ENCODE data around the gene MCC. TPM values are rescaled to one million over a fixed set of nuclear protein-coding genes. Genes with fewer than 3 reads are reported as not detected.

The MCC gene
- total RNA-seq, 1 donor from 2014 or later, result 47.9 TPM

DNA sequence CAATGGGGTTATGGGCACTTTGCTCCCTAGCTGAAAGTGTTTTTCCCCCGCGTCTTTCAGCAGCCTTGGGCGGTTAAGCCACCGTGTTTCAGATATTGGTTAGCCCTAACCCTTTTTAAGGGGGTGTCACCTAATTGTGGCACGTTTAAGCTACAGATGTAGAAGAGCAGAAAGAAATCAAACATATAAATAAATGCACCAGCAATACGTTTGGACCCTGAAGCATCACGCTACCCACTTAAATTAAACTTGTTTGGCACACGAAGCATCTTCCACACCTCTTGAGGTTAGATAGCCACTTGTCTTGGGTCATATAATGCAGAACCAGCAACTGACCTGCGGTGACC lies 26.0 kb upstream of the MCC start:
- no peak for TF ChIP-seq POLR2AphosphoS5 (IDR thresholded peaks at IDR 0.05; ENCODE audit: insufficient read depth in 1 of 2, low read depth in 1 of 2)
- TF ChIP-seq CTCF (IDR thresholded peaks at IDR 0.05), result no peak
- no peak for TF ChIP-seq POLR2A (IDR thresholded peaks at IDR 0.05)
- Histone ChIP-seq H3K9me3 (no peaks in the 10 kb centered on the region), H3K36me3 (peaks cover 0 to 7% of the 10 kb centered on the region in 2 donors), H3K27me3 (no peaks in the 10 kb centered on the region), H3K4me3 (peak overlapping the region; percentile 76 to 92), H3K27ac (peak overlapping the region; percentile 97), H3K4me1 (peaks cover 24% of the 10 kb centered on the region)
- no peak for DNase-seq (ENCODE audit: extremely low spot score in 2 of 2)
- intact Hi-C loops (cut with DNase I), result no loop called here

- Histone ChIP-seq H3K27me3 (no peaks in the 10 kb centered on the region), H3K4me1 (peaks cover 24% of the 10 kb centered on the region), H3K4me3 (peak within 1 kb of the TSS; percentile 76 to 92), H3K36me3 (peaks cover 0 to 7% of the 10 kb centered on the region in 2 donors), H3K27ac (peak within 1 kb of the TSS; percentile 97), H3K9me3 (no peaks in the 10 kb centered on the region)
- intact Hi-C loops (cut with DNase I), result no loop called here
- DNase-seq (ENCODE audit: extremely low spot score in 2 of 2), result no peak
- TF ChIP-seq POLR2AphosphoS5 (IDR thresholded peaks at IDR 0.05; ENCODE audit: insufficient read depth in 1 of 2, low read depth in 1 of 2) (peak; percentile 43 to 91), CTCF (IDR thresholded peaks at IDR 0.05) (no peak), POLR2A (IDR thresholded peaks at IDR 0.05) (peak in 1 of 2 donors; percentile 51)
These were observed 25.4 kb upstream of the MCC start, which contains the start of gene YTHDC2 for GRCh38 chr5:113513384-113514288. TSS of gene YTHDC2 (plus strand) at chr5:113513694. CDS start at chr5:113513896, 202 bp downstream.

DNA sequence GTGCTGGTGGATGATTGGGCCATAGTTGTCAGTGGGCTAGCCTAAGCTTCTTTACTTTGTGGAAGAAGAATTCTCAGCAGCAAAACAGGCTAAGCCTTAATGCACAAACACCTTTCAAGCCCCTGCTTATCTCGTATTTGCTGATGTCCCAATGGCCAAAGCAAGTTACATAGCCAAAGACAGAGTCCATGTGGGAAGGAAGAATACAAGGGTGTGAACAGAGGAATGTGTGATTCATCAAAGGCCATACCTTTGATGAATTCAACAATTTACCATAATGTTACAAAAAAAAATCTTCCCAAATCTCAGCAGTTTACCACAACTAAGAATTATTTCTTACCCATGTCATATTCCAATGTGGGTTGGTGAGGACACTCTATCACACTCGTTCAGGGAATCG lies 24.1 kb upstream of the MCC start:
- intact Hi-C loops (cut with DNase I), result no loop called here

GRCh38 chr5:113510836-113511451 lies 22.7 kb upstream of the MCC start:
- Histone ChIP-seq H3K4me1 (peaks cover 19% of the 10 kb centered on the region), H3K36me3 (no peaks in the 10 kb centered on the region), H3K9me3 (no peaks in the 10 kb centered on the region), H3K4me3 (no peak overlapping the region), H3K27ac (no peak overlapping the region), H3K27me3 (no peaks in the 10 kb centered on the region)
- no peak for DNase-seq (ENCODE audit: extremely low spot score in 2 of 2)
- TF ChIP-seq CTCF (IDR thresholded peaks at IDR 0.05) (peak in 2 of 3 experiments; percentile 19 to 21), POLR2A (IDR thresholded peaks at IDR 0.05) (no peak)
- intact Hi-C loops (cut with DNase I), result no loop called here

More for the DNA sequence above, 24.1 kb upstream of the MCC start:
- no peak overlapping the region for H3K4me3 ChIP-seq
- no peaks in the 10 kb centered on the region for H3K27me3 ChIP-seq
- no peaks in the 10 kb centered on the region for H3K9me3 ChIP-seq
- H3K27ac ChIP-seq, result no peak overlapping the region
- no peak for DNase-seq (ENCODE audit: extremely low spot score in 2 of 2)
- H3K4me1 ChIP-seq, result peaks cover 24% of the 10 kb centered on the region
- TF ChIP-seq POLR2A (IDR thresholded peaks at IDR 0.05) (no peak), POLR2AphosphoS5 (IDR thresholded peaks at IDR 0.05; ENCODE audit: insufficient read depth in 1 of 2, low read depth in 1 of 2) (no peak), CTCF (IDR thresholded peaks at IDR 0.05) (no peak)
- no peaks in the 10 kb centered on the region for H3K36me3 ChIP-seq

- TF ChIP-seq POLR2AphosphoS5 (IDR thresholded peaks at IDR 0.05; ENCODE audit: insufficient read depth in 1 of 2, low read depth in 1 of 2) (no peak), POLR2A (IDR thresholded peaks at IDR 0.05) (no peak), CTCF (IDR thresholded peaks at IDR 0.05) (no peak)
- Histone ChIP-seq H3K4me1 (no peaks in the 10 kb centered on the region), H3K9me3 (no peaks in the 10 kb centered on the region), H3K4me3 (no peak overlapping the region), H3K27me3 (no peaks in the 10 kb centered on the region), H3K36me3 (no peaks in the 10 kb centered on the region), H3K27ac (no peak overlapping the region)
- DNase-seq (ENCODE audit: extremely low spot score in 2 of 2), result no peak
- intact Hi-C loops (cut with DNase I), result no loop called here
These were observed 20.5 kb upstream of the MCC start for GRCh38 chr5:113508756-113509155.
